HL-60 (cell line): ENCODE measurements around the gene LDLRAD1.

Source experiments
- DNase-seq, 2 experiments: peaks; one replicate each; pipeline ENCODE4 v3.0.0-alpha.2; 2010 to 2020; ENCODE audit warnings: low read depth in 1 of 2, low spot score in 1 of 2
- H3K27ac ChIP-seq: fragments of 250-450 bp; sonication (Bioruptor Pico); replicated peaks from 2 replicates; pipeline ENCODE4 v1.5.1; 2020; ENCODE audit warnings: mild to moderate bottlenecking, moderate library complexity
- H3K27me3 ChIP-seq: fragments of 250-450 bp; sonication (Bioruptor Pico); 2 replicates; pipeline ENCODE4 v1.5.1; 2021; ENCODE audit warnings: mild to moderate bottlenecking, moderate library complexity; ENCODE audit not compliant: insufficient read depth, poor library complexity, severe bottlenecking
- H3K4me3 ChIP-seq: replicated peaks from 2 replicates; pipeline ENCODE4 v1.5.1; 2011; ENCODE audit warnings: mild to moderate bottlenecking, control low read depth, low read length; ENCODE audit not compliant: insufficient read depth
- CTCF ChIP-seq: IDR thresholded peaks from one replicate; pipeline ENCODE4 v1.5.1; 2011; ENCODE audit warnings: low read length, control low read depth, inconsistent platforms; ENCODE audit not compliant: insufficient read depth
- GABPA ChIP-seq: IDR thresholded peaks from 2 replicates; pipeline ENCODE4 v1.6.1; 2012; ENCODE audit warnings: low read depth
- POLR2AphosphoS5 ChIP-seq: IDR thresholded peaks from 2 replicates; pipeline ENCODE4 v1.6.1; 2012; ENCODE audit warnings: low read depth
- REST ChIP-seq: IDR thresholded peaks from 2 replicates; pipeline ENCODE4 v1.6.1; 2012; ENCODE audit warnings: low read depth; ENCODE audit not compliant: insufficient replicate concordance
- SPI1 ChIP-seq: IDR thresholded peaks from 2 replicates; pipeline ENCODE4 v1.6.1; 2012; ENCODE audit warnings: low read depth, mild to moderate bottlenecking, borderline replicate concordance

The LDLRAD1 gene

GRCh38 chr1:54013393-54014008 lies 4.5 kb downstream of the LDLRAD1 start:
- TF ChIP-seq REST (no peak), SPI1 (no peak)
- no peak for DNase-seq
- Histone ChIP-seq H3K27me3 (no peaks in the 10 kb centered on the region), H3K27ac (no peak overlapping the region), H3K4me3 (no peak overlapping the region)

GRCh38 chr1:54012863-54013262 lies 5.1 kb downstream of the LDLRAD1 start:
- Histone ChIP-seq H3K4me3 (no peak overlapping the region), H3K27ac (no peak overlapping the region), H3K27me3 (no peaks in the 10 kb centered on the region)
- DNase-seq = no peak
- TF ChIP-seq CTCF (no peak), REST (no peak), SPI1 (no peak), POLR2AphosphoS5 (no peak), GABPA (no peak)

- TF ChIP-seq REST = no peak
- TF ChIP-seq CTCF = no peak
- TF ChIP-seq POLR2AphosphoS5 = no peak
- TF ChIP-seq GABPA = no peak
- no peak for TF ChIP-seq SPI1
- H3K27me3 ChIP-seq = no peaks in the 10 kb centered on the region
- no peak overlapping the region for H3K4me3 ChIP-seq
- no peak for DNase-seq
- H3K27ac ChIP-seq = no peak overlapping the region
These were observed 6.0 kb downstream of the LDLRAD1 start for GRCh38 chr1:54012008-54012325.
